T-helper 2 cell treated with Interferon-gamma antibody and Interleukin-4, amounts not matched to agents 5 μg/mL and 100 μg/mL, for 36 hours (primary cell): ENCODE measurements around the gene CARS1.
A peak's percentile ranks its signal among the peaks of the same experiment; 100 is the strongest.

Experiments
- DNase-seq: peaks from one replicate; pipeline ENCODE4 v3.0.0; 2021; ENCODE audit warnings: low spot score
- H3K27ac Mint-ChIP-seq: one replicate; pipeline ENCODE4 v1.8.0; 2021; ENCODE audit warnings: mild to moderate bottlenecking, mixed read lengths
- H3K27me3 Mint-ChIP-seq: one replicate; pipeline ENCODE4 v1.8.0; 2021; ENCODE audit warnings: low read depth, mixed read lengths
- H3K36me3 Mint-ChIP-seq: one replicate; pipeline ENCODE4 v1.8.0; 2021; ENCODE audit warnings: low read depth, mixed read lengths
- H3K4me1 Mint-ChIP-seq: one replicate; pipeline ENCODE4 v1.8.0; 2021; ENCODE audit warnings: low read depth, mixed read lengths
- H3K4me3 Mint-ChIP-seq: one replicate; pipeline ENCODE4 v1.8.0; 2022; ENCODE audit warnings: mild to moderate bottlenecking, moderate library complexity, mixed read lengths
- H3K9me3 Mint-ChIP-seq: one replicate; pipeline ENCODE4 v1.8.0; 2021; ENCODE audit warnings: mixed read lengths

CARS1 gene

DNA sequence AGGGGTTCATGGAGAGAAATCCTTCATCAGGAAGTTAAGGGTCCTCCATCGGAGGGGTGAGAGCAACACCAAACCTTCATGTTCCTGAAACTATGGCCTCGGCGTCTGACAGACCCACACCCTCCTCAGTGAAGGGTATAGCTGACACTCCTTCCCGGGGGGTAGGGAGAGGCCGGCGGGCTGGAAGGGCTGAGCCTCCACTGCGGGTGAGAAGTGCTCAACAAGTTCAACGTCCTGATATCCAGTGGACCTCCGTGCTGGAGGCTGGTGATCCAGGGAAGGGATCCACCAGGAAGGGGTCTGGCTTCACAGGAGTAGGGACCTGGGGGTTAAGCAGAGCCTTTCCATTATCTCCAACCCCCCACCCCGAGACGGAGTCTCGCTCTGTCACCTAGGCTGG is 12.3 kb downstream of the CARS1 start:
- Mint-ChIP-seq H3K9me3 (no peaks in the 10 kb centered on the region), H3K4me1 (peaks cover 5% of the 10 kb centered on the region), H3K27ac (no peak overlapping the region), H3K27me3 (no peaks in the 10 kb centered on the region), H3K4me3 (no peak overlapping the region), H3K36me3 (peaks cover 17% of the 10 kb centered on the region)
- DNase-seq: no peak

DNA sequence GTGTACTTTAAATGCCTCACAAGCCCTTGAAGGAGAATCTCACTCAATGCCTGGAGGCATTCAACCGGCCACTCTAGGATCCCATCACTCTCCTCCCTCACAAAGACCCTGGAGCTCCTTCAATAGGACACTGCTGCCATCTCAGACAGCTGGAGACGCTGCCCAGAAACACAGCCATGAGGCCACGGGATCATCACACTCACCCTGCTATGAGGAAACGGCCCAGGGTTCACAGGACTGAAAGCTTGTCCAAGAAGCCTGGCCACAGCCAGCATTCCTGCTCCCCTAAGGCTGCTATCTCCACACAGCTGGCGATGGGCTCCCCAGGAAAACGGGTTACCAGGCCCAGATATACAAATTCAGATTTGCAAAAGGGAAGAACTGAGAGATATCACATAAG is 13.2 kb downstream of the CARS1 start:
- Mint-ChIP-seq H3K9me3 (no peaks in the 10 kb centered on the region), H3K36me3 (peaks cover 18% of the 10 kb centered on the region), H3K4me3 (no peak overlapping the region), H3K27ac (no peak overlapping the region), H3K4me1 (no peaks in the 10 kb centered on the region), H3K27me3 (no peaks in the 10 kb centered on the region)
- no peak for DNase-seq

DNA sequence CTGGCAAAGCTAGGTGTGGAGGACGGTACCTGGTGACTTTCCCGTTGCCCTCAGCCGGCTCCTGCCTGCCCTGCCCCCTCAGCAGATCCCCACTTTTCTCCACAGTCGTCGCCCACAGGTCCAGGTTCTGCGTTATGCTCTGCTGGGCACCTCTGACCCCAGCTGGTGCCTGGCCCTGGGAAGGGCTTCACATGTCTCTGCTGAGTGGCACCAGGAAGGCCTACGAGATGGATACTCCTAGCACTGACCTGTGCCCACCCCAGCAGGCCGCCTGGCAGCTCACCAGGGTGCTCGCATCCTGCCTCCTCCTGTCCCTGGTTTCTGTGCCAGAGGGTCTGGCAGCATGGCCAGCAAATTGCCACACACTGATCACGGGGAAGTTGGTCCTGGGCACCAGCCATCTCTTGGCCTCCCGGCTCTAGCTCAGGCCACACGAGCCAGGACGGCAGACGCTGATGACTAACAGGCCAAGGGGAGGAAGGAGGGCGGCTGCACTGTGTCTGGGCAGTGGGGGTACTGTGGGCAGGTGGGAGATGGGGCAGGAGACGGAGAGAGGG is 13.8 kb downstream of the CARS1 start:
- Mint-ChIP-seq H3K9me3 (no peaks in the 10 kb centered on the region), H3K4me1 (no peaks in the 10 kb centered on the region), H3K27ac (peak overlapping the region; percentile 3), H3K4me3 (no peak overlapping the region), H3K27me3 (no peaks in the 10 kb centered on the region), H3K36me3 (peaks cover 22% of the 10 kb centered on the region)
- DNase-seq: no peak

DNA sequence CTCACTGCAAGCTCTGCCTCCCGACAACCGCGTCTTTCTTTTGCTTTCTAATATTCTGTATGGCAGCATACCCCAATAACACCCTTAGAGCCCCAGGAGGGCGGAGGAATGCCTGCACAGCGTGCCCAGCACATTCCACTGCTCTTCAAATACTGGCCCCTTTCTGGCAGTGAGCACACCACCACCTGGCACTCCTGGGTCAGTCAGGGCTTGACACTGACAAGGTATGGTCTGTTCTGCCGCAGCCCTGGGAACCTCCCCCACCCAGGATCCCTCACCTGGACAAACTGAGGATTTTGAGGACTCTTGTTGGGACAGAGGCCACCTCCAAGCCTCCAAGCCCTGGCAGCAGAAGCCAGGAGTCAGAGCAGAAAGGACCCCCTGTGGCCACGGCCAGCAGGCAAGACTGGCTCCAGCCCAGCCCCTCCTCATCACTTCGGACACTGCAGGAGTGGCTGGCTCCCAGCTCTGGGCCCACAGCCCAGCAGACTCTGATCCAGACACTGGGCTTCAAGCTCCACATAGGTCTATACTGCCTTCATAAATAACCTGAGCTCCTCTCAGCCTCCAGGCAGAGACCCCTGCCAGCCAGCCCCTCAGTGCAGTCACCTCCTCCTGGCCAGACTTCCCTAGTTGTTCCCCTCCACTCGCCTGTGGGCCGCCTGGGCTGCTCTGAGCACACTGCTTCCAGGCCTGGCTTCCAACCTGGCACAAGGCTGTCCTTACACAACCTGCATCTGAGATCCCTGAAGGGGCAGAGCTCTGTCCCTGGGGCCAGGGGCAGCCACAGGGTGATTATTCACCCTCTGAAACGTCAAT is 14.5 kb downstream of the CARS1 start:
- no peaks in the 10 kb centered on the region for H3K4me1 Mint-ChIP-seq
- H3K4me3 Mint-ChIP-seq: no peak overlapping the region
- no peak overlapping the region for H3K27ac Mint-ChIP-seq
- peaks cover 27% of the 10 kb centered on the region for H3K36me3 Mint-ChIP-seq
- no peak for DNase-seq
- H3K9me3 Mint-ChIP-seq: no peaks in the 10 kb centered on the region
- no peaks in the 10 kb centered on the region for H3K27me3 Mint-ChIP-seq

- H3K27me3 Mint-ChIP-seq: no peaks in the 10 kb centered on the region
- H3K27ac Mint-ChIP-seq: no peak overlapping the region
- no peak for DNase-seq
- no peaks in the 10 kb centered on the region for H3K9me3 Mint-ChIP-seq
- peaks cover 8% of the 10 kb centered on the region for H3K4me1 Mint-ChIP-seq
- H3K4me3 Mint-ChIP-seq: no peak overlapping the region
- H3K36me3 Mint-ChIP-seq: peaks cover 33% of the 10 kb centered on the region
Observed at GRCh38 chr11:3041699-3042441, 15.4 kb downstream of the CARS1 start.

DNA sequence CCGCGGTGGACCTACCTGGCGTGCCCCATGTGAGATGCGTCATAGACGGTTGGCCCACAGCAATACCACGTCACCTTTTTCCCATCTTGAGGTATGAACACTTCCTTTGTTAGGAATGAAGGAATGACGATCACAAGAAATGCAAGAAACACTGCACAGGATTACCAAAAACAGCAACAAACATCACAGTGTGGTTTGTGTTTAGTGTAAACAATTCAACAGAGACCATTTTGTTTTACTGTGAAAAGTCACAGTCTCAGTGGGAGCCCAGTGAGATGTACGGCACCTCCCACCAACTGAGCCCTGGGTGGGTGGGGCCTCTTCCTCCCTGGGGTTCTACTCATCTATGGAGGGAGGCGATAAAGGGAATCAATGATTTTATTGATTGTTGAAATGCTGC is 16.3 kb downstream of the CARS1 start:
- Mint-ChIP-seq H3K27ac (peak overlapping the region; percentile 36), H3K4me3 (no peak overlapping the region), H3K4me1 (peaks cover 15% of the 10 kb centered on the region), H3K36me3 (peaks cover 39% of the 10 kb centered on the region), H3K27me3 (no peaks in the 10 kb centered on the region), H3K9me3 (no peaks in the 10 kb centered on the region)
- no peak for DNase-seq

GRCh38 chr11:3037945-3038271 is 19.3 kb downstream of the CARS1 start:
- Mint-ChIP-seq H3K4me1 (peaks cover 15% of the 10 kb centered on the region), H3K27me3 (no peaks in the 10 kb centered on the region), H3K36me3 (peaks cover 47% of the 10 kb centered on the region), H3K9me3 (no peaks in the 10 kb centered on the region), H3K4me3 (no peak overlapping the region), H3K27ac (no peak overlapping the region)
- no peak for DNase-seq

DNA sequence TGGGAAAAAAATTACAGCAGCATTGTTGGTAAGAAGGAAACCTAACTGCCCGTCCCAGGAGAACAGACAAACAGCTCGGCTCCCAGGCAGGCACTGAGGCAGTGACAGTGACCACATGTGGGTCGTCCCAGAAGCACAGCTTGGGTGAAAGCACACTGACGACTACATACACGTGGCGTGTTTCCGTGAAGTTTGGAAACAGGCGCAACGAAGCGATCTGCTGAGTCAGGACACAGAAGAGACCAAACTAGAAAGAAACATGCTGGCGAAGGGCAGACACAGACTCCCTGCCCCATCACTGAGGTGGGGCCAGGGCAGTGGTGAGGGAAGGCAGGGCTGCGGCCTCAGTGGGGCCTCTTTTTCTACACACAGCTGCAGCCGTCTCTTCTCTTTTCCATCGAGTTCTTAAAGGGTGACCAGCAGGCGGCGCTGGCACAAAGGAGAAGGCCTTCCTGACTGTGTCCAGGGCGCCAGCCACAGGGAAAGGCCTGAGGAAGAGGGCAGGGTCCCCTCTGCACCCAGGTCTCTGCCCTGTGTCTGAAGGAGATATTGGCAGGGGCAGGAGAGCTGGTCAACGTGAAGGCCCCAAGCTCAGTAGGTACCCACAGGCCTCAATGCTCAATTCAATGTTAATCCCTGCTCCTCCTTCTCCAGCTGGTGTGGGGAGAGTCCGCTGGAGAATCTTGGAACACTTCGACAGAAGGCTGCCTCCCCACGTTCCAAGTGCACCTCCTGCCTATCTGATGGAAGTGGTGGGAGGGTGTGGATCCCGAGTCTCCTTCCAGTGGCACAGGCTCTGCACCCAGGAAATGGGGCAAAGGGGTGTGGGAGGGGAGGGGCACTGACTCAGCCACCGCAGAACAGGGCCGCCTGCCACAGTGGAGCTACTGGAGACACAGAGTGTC is 19.9 kb downstream of the CARS1 start:
- Mint-ChIP-seq H3K4me1 (peaks cover 19% of the 10 kb centered on the region), H3K4me3 (no peak overlapping the region), H3K27me3 (no peaks in the 10 kb centered on the region), H3K9me3 (no peaks in the 10 kb centered on the region), H3K36me3 (peaks cover 52% of the 10 kb centered on the region), H3K27ac (peak overlapping the region; percentile 35)
- peak; percentile 20 for DNase-seq

DNA sequence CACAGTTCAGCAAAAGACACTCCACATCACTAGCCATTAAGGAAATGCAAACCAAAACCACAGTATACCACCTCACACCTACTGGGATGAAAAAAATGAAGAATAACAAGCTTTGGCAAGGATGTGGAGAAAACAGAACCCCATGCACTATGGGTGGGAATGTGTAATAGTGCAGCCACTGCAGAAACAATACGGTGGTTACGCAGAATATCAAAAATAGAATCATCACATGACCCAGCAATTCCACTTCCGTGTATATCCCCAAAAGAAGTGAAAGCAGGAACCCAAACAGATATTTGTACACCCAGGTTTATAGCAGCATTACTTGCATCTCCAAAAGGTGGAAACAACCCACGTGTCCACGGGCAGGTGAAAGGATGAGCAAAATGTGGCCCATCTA is 20.8 kb downstream of the CARS1 start:
- Mint-ChIP-seq H3K36me3 (peaks cover 48% of the 10 kb centered on the region), H3K27ac (peak overlapping the region; percentile 38), H3K4me3 (no peak overlapping the region), H3K9me3 (no peaks in the 10 kb centered on the region), H3K27me3 (no peaks in the 10 kb centered on the region), H3K4me1 (peaks cover 20% of the 10 kb centered on the region)
- DNase-seq: no peak

- Mint-ChIP-seq H3K27ac (no peak overlapping the region), H3K36me3 (peaks cover 51% of the 10 kb centered on the region), H3K4me1 (peaks cover 31% of the 10 kb centered on the region), H3K4me3 (no peak overlapping the region), H3K27me3 (no peaks in the 10 kb centered on the region), H3K9me3 (no peaks in the 10 kb centered on the region)
- no peak for DNase-seq
Observed at GRCh38 chr11:3035333-3035732, 21.9 kb downstream of the CARS1 start.

- Mint-ChIP-seq H3K4me1 (peaks cover 15% of the 10 kb centered on the region), H3K36me3 (peaks cover 51% of the 10 kb centered on the region), H3K27ac (peak overlapping the region; percentile 37), H3K9me3 (no peaks in the 10 kb centered on the region), H3K27me3 (no peaks in the 10 kb centered on the region), H3K4me3 (no peak overlapping the region)
- no peak for DNase-seq
Observed at GRCh38 chr11:3030289-3031070, 26.7 kb downstream of the CARS1 start.

DNA sequence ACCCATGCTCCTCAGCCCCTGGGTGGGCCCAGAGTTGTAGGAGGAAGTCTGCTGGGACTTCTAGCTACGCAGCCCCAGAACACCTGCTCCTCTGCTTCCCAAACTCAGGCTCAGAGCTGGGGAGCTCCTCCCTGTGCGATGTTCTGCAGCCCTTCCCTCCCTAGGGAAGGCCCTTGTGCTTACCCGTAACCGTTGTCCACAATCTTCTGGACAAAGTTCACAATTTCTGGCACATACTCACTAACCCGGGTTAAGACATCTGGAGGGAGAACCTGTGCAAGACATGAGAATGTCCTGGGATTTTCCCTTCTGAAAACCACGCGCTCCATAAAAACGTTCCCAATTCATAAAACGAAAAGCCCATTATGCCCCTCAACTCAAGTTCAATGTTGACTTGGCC is 28.4 kb downstream of the CARS1 start:
- no peak for DNase-seq
- peaks cover 15% of the 10 kb centered on the region for H3K4me1 Mint-ChIP-seq
- H3K27ac Mint-ChIP-seq: peak overlapping the region; percentile 58
- H3K9me3 Mint-ChIP-seq: no peaks in the 10 kb centered on the region
- no peaks in the 10 kb centered on the region for H3K27me3 Mint-ChIP-seq
- H3K4me3 Mint-ChIP-seq: no peak overlapping the region
- peaks cover 44% of the 10 kb centered on the region for H3K36me3 Mint-ChIP-seq

- H3K4me3 Mint-ChIP-seq: no peak overlapping the region
- no peaks in the 10 kb centered on the region for H3K9me3 Mint-ChIP-seq
- no peak for DNase-seq
- H3K27ac Mint-ChIP-seq: no peak overlapping the region
- peaks cover 31% of the 10 kb centered on the region for H3K4me1 Mint-ChIP-seq
- peaks cover 49% of the 10 kb centered on the region for H3K36me3 Mint-ChIP-seq
- H3K27me3 Mint-ChIP-seq: no peaks in the 10 kb centered on the region
Observed at GRCh38 chr11:3026803-3027202, 30.4 kb downstream of the CARS1 start.
